ENCODE data around the gene UBASH3B.

GRCh38 chr11:122852074-122852795 lies 196.7 kb downstream of the UBASH3B start:
- no peak for TF ChIP-seq CTCF (IDR thresholded peaks at IDR 0.05; ENCODE audit: low read depth, low read length)
- TF ChIP-seq EZH2phosphoT487 (IDR thresholded peaks at IDR 0.05; ENCODE audit: low read depth), result no peak
